ENCODE results near the gene ST6GALNAC6. TPM values are rescaled to one million over a fixed set of nuclear protein-coding genes. Genes with fewer than 3 reads are reported as not detected.

The ST6GALNAC6 gene
- total and polyA plus RNA-seq, 2 donors (not counting 1 experiment from before 2014, with no cell fraction given) = 68.0 to 126 TPM

DNA sequence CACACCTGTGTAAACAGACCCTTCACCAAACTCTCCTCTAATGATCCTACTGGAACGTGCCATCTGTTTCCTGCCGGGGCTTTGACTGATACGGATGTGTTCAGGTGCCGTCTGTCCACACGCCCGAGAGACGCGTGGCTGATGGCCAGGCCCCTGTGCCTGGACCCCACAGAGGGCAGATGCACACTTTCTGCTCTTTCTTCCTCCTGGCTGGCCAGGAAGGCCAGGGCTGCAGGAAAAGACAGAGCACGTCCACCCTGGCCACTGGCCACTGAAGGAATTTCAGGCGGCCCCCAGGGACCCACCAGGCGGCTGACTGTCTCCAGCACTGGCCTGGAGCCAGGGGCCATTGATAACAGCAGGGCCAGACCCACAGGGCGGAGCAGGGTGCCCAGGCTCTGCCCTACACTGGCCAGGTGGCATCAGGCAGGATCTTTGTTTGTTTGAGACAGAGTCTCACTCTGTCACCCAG lies 41.3 kb downstream of the ST6GALNAC6 start:
- Histone ChIP-seq H3K27ac (ENCODE audit: low read length in 2 of 2) (no peak overlapping the region), H4K20me1 (ENCODE audit: control insufficient read depth, insufficient read depth, low read length, poor library complexity, severe bottlenecking) (no peaks in the 10 kb centered on the region), H3K27me3 (replicated peaks in 1 of 4; ENCODE audit: control extremely low read depth in 1 of 4, control insufficient read depth in 3 of 4, insufficient read depth in 4 of 4, low read length in 3 of 4) (no peaks in the 10 kb centered on the region), H3K36me3 (replicated peaks in 1 of 2; ENCODE audit: control extremely low read depth in 1 of 2, control insufficient read depth in 1 of 2, extremely low read depth in 1 of 2, insufficient read depth in 2 of 2, low read length in 1 of 2) (no peaks in the 10 kb centered on the region), H3K4me3 (ENCODE audit: control extremely low read depth in 1 of 5, extremely low read depth in 1 of 5, insufficient read depth in 1 of 5, low read depth in 2 of 5, low read length in 4 of 5) (no peak overlapping the region), H2AFZ (ENCODE audit: insufficient read depth, low read depth, low read length, poor library complexity, severe bottlenecking) (peak overlapping the region; percentile 4), H3K9ac (ENCODE audit: low read length) (no peak overlapping the region), H3K9me3 (ENCODE audit: control extremely low read depth in 1 of 3, control insufficient read depth in 2 of 3, insufficient read depth in 1 of 3, low read length in 2 of 3) (no peaks in the 10 kb centered on the region), H3K4me1 (ENCODE audit: control insufficient read depth in 2 of 2, insufficient read depth in 2 of 2, low read length in 2 of 2) (peaks cover 53 to 82% of the 10 kb centered on the region in 2 donors), H3K79me2 (ENCODE audit: control insufficient read depth, insufficient read depth, low read length) (no peaks in the 10 kb centered on the region), H3K4me2 (replicated peaks; ENCODE audit: low read depth, low read length, poor library complexity, severe bottlenecking) (peak overlapping the region; percentile 15)
- POLR2A ChIA-PET = no interaction called here
- ATAC-seq (ENCODE audit: low read depth) (no peak), DNase-seq (no peak)
- Mint-ChIP-seq H3K9me3 (ENCODE audit: insufficient read depth) (no peaks in the 10 kb centered on the region), H3K27me3 (no peaks in the 10 kb centered on the region), H3K27ac (peak overlapping the region; percentile 75), H3K4me1 (peaks cover 58% of the 10 kb centered on the region), H3K4me3 (no peak overlapping the region)
- CTCF ChIA-PET = interaction anchor here (3.2 kb wide), 1 partner anchor 11 kb away, joined by 23 read pairs; no protein-coding TSS in a partner anchor
- intact Hi-C loops (cut with micrococcal nuclease) = no loop called here
- TF ChIP-seq EZH2 (IDR thresholded peaks at IDR 0.05; ENCODE audit: borderline replicate concordance, insufficient read depth, low read depth, low read length, poor library complexity, severe bottlenecking) = no peak
- TF ChIP-seq, protein P1, sequence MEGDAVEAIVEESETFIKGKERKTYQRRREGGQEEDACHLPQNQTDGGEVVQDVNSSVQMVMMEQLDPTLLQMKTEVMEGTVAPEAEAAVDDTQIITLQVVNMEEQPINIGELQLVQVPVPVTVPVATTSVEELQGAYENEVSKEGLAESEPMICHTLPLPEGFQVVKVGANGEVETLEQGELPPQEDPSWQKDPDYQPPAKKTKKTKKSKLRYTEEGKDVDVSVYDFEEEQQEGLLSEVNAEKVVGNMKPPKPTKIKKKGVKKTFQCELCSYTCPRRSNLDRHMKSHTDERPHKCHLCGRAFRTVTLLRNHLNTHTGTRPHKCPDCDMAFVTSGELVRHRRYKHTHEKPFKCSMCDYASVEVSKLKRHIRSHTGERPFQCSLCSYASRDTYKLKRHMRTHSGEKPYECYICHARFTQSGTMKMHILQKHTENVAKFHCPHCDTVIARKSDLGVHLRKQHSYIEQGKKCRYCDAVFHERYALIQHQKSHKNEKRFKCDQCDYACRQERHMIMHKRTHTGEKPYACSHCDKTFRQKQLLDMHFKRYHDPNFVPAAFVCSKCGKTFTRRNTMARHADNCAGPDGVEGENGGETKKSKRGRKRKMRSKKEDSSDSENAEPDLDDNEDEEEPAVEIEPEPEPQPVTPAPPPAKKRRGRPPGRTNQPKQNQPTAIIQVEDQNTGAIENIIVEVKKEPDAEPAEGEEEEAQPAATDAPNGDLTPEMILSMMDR (IDR thresholded peaks at IDR 0.05) = no peak
- 25% methylated on average over 12 of the region's 12 CpGs for WGBS (ENCODE audit: insufficient coverage)

DNA sequence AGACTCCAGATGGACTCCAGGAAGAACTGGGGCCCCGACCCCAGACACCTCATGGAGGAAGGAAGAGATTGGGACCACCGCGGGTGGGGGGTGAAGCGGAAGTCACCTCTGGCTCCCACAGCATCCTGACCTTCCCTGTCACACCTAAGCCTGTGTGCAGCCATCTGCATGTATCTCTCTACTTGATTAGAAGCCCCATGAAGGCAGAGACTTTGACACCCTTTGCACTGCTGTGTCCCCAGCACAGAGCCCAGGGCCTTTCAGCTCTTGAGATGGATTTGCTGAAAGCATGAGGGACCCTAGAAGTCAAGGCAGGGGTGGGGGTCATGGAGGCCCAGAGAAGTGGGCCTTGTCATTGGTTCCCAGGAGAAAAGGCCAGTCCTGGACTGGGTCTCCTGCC lies 42.1 kb downstream of the ST6GALNAC6 start:
- H3K27ac Mint-ChIP-seq = peak overlapping the region; percentile 20
- H3K9me3 ChIP-seq (ENCODE audit: control extremely low read depth in 1 of 3, control insufficient read depth in 2 of 3, insufficient read depth in 1 of 3, low read length in 2 of 3) = no peaks in the 10 kb centered on the region
- no peak for DNase-seq
- TF ChIP-seq EZH2 (IDR thresholded peaks at IDR 0.05; ENCODE audit: borderline replicate concordance, insufficient read depth, low read depth, low read length, poor library complexity, severe bottlenecking) = no peak
- TF ChIP-seq, protein P1 (IDR thresholded peaks at IDR 0.05) = no peak
- H3K27me3 Mint-ChIP-seq = no peaks in the 10 kb centered on the region
- H3K4me1 Mint-ChIP-seq = peaks cover 57% of the 10 kb centered on the region
- no peak overlapping the region for H3K4me3 ChIP-seq (ENCODE audit: control extremely low read depth in 1 of 5, extremely low read depth in 1 of 5, insufficient read depth in 1 of 5, low read depth in 2 of 5, low read length in 4 of 5)
- peaks cover 53 to 80% of the 10 kb centered on the region in 2 donors for H3K4me1 ChIP-seq (ENCODE audit: control insufficient read depth in 2 of 2, insufficient read depth in 2 of 2, low read length in 2 of 2)
- H4K20me1 ChIP-seq (ENCODE audit: control insufficient read depth, insufficient read depth, low read length, poor library complexity, severe bottlenecking) = no peaks in the 10 kb centered on the region
- H3K79me2 ChIP-seq (ENCODE audit: control insufficient read depth, insufficient read depth, low read length) = no peaks in the 10 kb centered on the region
- H3K4me2 ChIP-seq (replicated peaks; ENCODE audit: low read depth, low read length, poor library complexity, severe bottlenecking) = peak overlapping the region; percentile 15
- no peak overlapping the region for H3K27ac ChIP-seq (ENCODE audit: low read length in 2 of 2)
- 47% methylated on average over 3 of the region's 4 CpGs for WGBS (ENCODE audit: insufficient coverage)
- H3K9ac ChIP-seq (ENCODE audit: low read length) = no peak overlapping the region
- ChIA-PET POLR2A (no interaction called here), CTCF (interaction anchor here (3.2 kb wide), 1 partner anchor 12 kb away, joined by 23 read pairs; no protein-coding TSS in a partner anchor)
- H3K4me3 Mint-ChIP-seq = no peak overlapping the region
- intact Hi-C loops (cut with micrococcal nuclease) = no loop called here
- ATAC-seq (ENCODE audit: low read depth) = no peak
- no peaks in the 10 kb centered on the region for H3K9me3 Mint-ChIP-seq (ENCODE audit: insufficient read depth)
- no peak overlapping the region for H2AFZ ChIP-seq (ENCODE audit: insufficient read depth, low read depth, low read length, poor library complexity, severe bottlenecking)
- H3K36me3 ChIP-seq (replicated peaks in 1 of 2; ENCODE audit: control extremely low read depth in 1 of 2, control insufficient read depth in 1 of 2, extremely low read depth in 1 of 2, insufficient read depth in 2 of 2, low read length in 1 of 2) = no peaks in the 10 kb centered on the region
- no peaks in the 10 kb centered on the region for H3K27me3 ChIP-seq (replicated peaks in 1 of 4; ENCODE audit: control extremely low read depth in 1 of 4, control insufficient read depth in 3 of 4, insufficient read depth in 4 of 4, low read length in 3 of 4)

Measured in B cell (primary cell).